PC-9 (cell line): ENCODE results near the gene PAX8.

ENCODE experiments used
- EZH2 ChIP-seq: fragments of 200-600 bp; sonication (generic); IDR thresholded peaks from 2 replicates; pipeline ENCODE4 v1.8.0; 2017; ENCODE audit warnings: antibody characterized with exemption, low read depth
- TF ChIP-seq, protein P1 (sequence below): fragments of 200-600 bp; sonication (generic); conservative IDR thresholded peaks from 2 replicates; pipeline ENCODE4 v1.6.1; 2017; ENCODE audit warnings: mixed run types, antibody characterized with exemption, mild to moderate bottlenecking, moderate library complexity

DNA sequence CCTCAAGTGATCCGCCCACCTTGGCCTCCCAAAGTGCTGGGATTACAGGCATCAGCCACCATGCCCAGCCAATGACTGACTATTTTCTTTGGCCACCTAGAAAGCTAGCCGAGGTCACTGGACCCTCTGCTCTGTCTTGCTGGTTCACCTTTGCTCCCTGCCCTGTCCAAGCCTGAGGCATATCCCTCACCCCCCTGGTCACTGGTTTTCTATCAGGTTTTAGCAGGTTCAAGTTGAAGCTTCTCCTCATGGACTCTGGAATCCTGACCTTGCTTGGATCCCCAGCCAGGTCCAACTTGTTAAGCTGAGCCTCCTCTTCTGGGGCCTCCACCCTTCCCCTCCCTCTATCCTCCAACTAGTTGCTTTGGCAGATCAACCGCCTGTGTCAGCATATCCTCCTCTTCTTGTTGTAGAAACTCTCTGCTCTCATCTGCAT is 33.4 kb downstream of the PAX8 start:
- TF ChIP-seq, protein P1, sequence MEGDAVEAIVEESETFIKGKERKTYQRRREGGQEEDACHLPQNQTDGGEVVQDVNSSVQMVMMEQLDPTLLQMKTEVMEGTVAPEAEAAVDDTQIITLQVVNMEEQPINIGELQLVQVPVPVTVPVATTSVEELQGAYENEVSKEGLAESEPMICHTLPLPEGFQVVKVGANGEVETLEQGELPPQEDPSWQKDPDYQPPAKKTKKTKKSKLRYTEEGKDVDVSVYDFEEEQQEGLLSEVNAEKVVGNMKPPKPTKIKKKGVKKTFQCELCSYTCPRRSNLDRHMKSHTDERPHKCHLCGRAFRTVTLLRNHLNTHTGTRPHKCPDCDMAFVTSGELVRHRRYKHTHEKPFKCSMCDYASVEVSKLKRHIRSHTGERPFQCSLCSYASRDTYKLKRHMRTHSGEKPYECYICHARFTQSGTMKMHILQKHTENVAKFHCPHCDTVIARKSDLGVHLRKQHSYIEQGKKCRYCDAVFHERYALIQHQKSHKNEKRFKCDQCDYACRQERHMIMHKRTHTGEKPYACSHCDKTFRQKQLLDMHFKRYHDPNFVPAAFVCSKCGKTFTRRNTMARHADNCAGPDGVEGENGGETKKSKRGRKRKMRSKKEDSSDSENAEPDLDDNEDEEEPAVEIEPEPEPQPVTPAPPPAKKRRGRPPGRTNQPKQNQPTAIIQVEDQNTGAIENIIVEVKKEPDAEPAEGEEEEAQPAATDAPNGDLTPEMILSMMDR = no peak
- TF ChIP-seq EZH2 = no peak
